ENCODE results near the gene CENPO.

Gene CENPO

GRCh38 chr2:24866946-24867345 is 73.7 kb downstream of the CENPO start:
- no peak for FAIRE-seq

- FAIRE-seq, result no peak
These were observed 77.2 kb downstream of the CENPO start for GRCh38 chr2:24870440-24870839.

GRCh38 chr2:24870891-24871705 is 77.9 kb downstream of the CENPO start:
- FAIRE-seq, result no peak

- FAIRE-seq, result no peak
These were observed 78.7 kb downstream of the CENPO start for GRCh38 chr2:24871852-24872333.
